ENCODE data around the gene GABRR3.
A peak's percentile ranks its signal among the peaks of the same experiment; 100 is the strongest.

Gene GABRR3

DNA sequence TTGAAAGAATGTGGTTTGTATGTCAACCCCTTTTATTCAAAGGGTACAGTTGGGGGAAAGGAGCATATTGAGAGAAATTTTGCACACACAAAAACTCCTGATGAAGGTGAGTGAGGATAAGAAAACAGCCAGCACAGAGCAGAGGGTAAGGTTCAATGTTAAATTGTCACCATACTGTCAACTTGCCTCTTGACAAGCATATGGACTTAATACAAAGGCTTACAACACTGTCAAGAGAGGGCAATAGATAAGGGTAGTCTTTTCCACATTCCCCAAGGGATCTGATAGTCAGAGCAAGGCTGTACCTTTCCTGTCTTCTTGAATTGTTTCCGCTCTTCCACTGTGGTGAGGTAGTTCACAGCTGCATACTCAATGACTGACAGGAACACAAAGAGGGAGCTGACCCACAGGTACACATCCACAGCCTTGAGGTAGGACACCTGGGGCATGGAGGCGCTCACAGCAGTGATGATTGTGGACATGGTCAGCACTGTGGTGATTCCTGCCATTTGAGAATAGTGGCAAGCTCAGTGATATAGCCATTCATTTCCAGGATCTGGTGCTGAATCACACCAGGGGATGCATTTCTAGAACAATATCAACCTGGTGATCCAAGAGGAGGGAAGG lies 42.5 kb downstream of the GABRR3 start:
- H3K27ac ChIP-seq (replicated peaks) = no peak overlapping the region
- no peaks in the 10 kb centered on the region for H3K27me3 ChIP-seq (ENCODE audit: insufficient read depth, poor library complexity, severe bottlenecking)
- TF ChIP-seq, protein P1, sequence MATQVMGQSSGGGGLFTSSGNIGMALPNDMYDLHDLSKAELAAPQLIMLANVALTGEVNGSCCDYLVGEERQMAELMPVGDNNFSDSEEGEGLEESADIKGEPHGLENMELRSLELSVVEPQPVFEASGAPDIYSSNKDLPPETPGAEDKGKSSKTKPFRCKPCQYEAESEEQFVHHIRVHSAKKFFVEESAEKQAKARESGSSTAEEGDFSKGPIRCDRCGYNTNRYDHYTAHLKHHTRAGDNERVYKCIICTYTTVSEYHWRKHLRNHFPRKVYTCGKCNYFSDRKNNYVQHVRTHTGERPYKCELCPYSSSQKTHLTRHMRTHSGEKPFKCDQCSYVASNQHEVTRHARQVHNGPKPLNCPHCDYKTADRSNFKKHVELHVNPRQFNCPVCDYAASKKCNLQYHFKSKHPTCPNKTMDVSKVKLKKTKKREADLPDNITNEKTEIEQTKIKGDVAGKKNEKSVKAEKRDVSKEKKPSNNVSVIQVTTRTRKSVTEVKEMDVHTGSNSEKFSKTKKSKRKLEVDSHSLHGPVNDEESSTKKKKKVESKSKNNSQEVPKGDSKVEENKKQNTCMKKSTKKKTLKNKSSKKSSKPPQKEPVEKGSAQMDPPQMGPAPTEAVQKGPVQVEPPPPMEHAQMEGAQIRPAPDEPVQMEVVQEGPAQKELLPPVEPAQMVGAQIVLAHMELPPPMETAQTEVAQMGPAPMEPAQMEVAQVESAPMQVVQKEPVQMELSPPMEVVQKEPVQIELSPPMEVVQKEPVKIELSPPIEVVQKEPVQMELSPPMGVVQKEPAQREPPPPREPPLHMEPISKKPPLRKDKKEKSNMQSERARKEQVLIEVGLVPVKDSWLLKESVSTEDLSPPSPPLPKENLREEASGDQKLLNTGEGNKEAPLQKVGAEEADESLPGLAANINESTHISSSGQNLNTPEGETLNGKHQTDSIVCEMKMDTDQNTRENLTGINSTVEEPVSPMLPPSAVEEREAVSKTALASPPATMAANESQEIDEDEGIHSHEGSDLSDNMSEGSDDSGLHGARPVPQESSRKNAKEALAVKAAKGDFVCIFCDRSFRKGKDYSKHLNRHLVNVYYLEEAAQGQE (IDR thresholded peaks at IDR 0.05; ENCODE audit: insufficient replicate concordance, low read depth) = no peak
- TF ChIP-seq, protein P2, sequence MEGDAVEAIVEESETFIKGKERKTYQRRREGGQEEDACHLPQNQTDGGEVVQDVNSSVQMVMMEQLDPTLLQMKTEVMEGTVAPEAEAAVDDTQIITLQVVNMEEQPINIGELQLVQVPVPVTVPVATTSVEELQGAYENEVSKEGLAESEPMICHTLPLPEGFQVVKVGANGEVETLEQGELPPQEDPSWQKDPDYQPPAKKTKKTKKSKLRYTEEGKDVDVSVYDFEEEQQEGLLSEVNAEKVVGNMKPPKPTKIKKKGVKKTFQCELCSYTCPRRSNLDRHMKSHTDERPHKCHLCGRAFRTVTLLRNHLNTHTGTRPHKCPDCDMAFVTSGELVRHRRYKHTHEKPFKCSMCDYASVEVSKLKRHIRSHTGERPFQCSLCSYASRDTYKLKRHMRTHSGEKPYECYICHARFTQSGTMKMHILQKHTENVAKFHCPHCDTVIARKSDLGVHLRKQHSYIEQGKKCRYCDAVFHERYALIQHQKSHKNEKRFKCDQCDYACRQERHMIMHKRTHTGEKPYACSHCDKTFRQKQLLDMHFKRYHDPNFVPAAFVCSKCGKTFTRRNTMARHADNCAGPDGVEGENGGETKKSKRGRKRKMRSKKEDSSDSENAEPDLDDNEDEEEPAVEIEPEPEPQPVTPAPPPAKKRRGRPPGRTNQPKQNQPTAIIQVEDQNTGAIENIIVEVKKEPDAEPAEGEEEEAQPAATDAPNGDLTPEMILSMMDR (IDR thresholded peaks at IDR 0.05; ENCODE audit: insufficient read depth, low read length) = no peak
- no peak for TF ChIP-seq GABPA (IDR thresholded peaks at IDR 0.05; ENCODE audit: low read depth)
- TF ChIP-seq POLR2AphosphoS5 (IDR thresholded peaks at IDR 0.05; ENCODE audit: low read depth) = no peak
- TF ChIP-seq SPI1 (IDR thresholded peaks at IDR 0.05; ENCODE audit: borderline replicate concordance, low read depth) = no peak
- no peak for DNase-seq (ENCODE audit: low read depth in 1 of 2, low spot score in 1 of 2)
- H3K4me3 ChIP-seq (replicated peaks; ENCODE audit: insufficient read depth, low read length) = no peak overlapping the region

DNA sequence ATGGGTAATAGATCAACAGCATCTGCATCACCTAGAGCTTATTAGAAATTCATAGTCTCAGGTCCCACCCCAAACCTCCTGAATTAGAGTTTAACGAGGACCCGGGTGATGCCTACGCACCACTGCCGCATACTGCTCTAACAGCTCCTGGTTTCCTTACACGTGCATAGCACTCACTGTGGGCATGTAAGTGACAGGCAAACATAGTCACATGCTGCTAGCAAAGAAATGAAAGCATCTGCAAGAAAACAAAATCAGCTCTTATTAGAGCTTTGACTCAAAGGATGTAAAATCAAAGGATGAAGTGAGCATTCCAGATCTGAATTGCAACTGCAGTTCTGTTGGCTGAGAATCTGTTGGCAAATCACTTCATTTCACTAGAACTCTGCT lies 43.8 kb downstream of the GABRR3 start:
- H3K4me3 ChIP-seq (replicated peaks; ENCODE audit: insufficient read depth, low read length) = no peak overlapping the region
- no peak for DNase-seq (ENCODE audit: low read depth in 1 of 2, low spot score in 1 of 2)

DNA sequence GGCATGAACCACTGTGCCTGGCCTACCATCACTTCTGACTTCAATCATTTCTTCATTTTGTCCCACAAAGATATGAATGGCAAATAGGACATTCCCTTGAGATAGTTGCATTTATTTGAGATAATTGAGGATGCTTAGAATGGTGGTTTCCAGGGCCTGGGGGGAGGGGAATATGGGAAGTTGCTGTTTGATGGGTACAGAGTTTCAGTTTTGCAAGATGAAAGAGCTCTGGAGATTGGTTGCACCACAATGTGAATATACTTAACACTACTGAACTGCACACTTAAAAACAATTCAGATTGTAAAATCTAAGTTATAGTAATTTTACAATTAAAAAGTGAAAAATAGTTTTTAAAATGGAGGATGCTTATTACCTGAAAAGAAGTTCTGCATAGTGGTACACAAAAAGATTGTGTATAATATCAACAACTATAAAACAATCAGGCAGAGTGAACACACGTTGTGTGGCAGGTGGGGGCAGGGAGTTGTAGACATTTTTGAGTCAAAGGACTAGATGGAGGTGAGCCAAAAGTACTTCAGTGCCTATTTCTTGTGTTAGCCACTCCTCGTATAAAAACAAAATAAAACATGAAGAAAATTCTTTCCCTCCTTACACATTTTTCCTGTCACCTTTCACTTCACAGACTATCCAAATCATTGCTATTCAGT lies 44.4 kb downstream of the GABRR3 start:
- Histone ChIP-seq H3K27ac (replicated peaks) (no peak overlapping the region), H3K4me3 (replicated peaks; ENCODE audit: insufficient read depth, low read length) (no peak overlapping the region), H3K27me3 (ENCODE audit: insufficient read depth, poor library complexity, severe bottlenecking) (no peaks in the 10 kb centered on the region)
- TF ChIP-seq, protein P1 (IDR thresholded peaks at IDR 0.05; ENCODE audit: insufficient replicate concordance, low read depth) = no peak
- TF ChIP-seq, protein P2 (IDR thresholded peaks at IDR 0.05; ENCODE audit: insufficient read depth, low read length) = no peak
- TF ChIP-seq POLR2AphosphoS5 (IDR thresholded peaks at IDR 0.05; ENCODE audit: low read depth) = no peak
- TF ChIP-seq GABPA (IDR thresholded peaks at IDR 0.05; ENCODE audit: low read depth) = no peak
- TF ChIP-seq SPI1 (IDR thresholded peaks at IDR 0.05; ENCODE audit: borderline replicate concordance, low read depth) = no peak
- DNase-seq (ENCODE audit: low read depth in 1 of 2, low spot score in 1 of 2) = peak in 1 of 2 experiments; percentile 28

More for the DNA sequence above, 43.8 kb downstream of the GABRR3 start:
- no peak overlapping the region for H3K27ac ChIP-seq (replicated peaks)
- TF ChIP-seq GABPA (IDR thresholded peaks at IDR 0.05; ENCODE audit: low read depth) (no peak), SPI1 (IDR thresholded peaks at IDR 0.05; ENCODE audit: borderline replicate concordance, low read depth) (no peak), POLR2AphosphoS5 (IDR thresholded peaks at IDR 0.05; ENCODE audit: low read depth) (no peak)
- TF ChIP-seq, protein P1 (IDR thresholded peaks at IDR 0.05; ENCODE audit: insufficient replicate concordance, low read depth) = no peak
- TF ChIP-seq, protein P2 (IDR thresholded peaks at IDR 0.05; ENCODE audit: insufficient read depth, low read length) = no peak
- no peaks in the 10 kb centered on the region for H3K27me3 ChIP-seq (ENCODE audit: insufficient read depth, poor library complexity, severe bottlenecking)

All from HL-60 (cell line).